ENCODE results near the gene PCID2. TPM values are rescaled to one million over a fixed set of nuclear protein-coding genes. Genes with fewer than 3 reads are reported as not detected.

PCID2 gene
- total RNA-seq, 4 donors from 2014 or later, result 28.0 to 44.2 (median 40.3) TPM

DNA sequence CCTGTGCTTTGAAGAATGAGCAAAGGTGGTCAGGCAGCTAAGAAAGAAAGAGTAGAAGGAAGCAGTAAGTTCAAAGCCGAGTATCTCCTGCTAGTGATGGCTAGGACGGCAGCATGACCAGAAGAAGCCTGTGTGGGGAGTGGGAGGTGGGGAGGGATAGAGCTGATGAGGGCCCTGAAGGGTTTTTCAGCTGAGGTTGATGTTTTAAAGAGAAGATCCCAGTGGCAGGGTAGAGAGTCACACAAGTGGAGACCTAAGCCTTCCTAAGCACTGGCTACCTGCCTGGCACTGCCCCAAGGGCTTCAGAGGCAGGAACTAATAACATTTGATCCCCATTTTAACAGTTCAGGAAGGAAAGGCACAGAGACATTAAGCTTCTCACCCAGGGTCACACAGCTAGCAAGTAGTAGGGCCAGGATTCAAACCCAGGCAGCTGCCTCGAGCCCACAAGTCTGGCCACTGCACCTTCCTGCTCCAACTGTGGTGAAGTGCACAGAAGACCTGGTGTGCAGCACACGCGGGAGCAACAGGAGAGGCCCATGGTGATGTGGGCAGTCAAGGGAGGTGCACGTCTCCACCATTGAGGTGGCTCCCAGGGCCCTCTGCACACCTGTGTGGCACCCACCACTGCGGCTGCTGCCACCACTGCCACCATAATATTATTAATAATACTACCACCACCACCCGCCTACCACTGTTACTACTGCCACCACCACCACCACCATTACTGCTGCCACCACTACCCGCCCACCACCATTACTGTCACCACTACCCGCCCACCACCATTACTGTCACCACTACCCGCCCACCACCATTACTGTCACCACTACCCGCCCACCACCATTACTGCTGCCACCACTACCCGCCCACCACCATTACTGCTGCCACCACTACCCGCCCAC is 23.1 kb upstream of the PCID2 start:
- H3K4me3 ChIP-seq (ENCODE audit: low read depth, poor library complexity, severe bottlenecking), result no peak overlapping the region
- no peak for DNase-seq (ENCODE audit: low spot score in 2 of 2)
- WGBS, 2 donors, result 77 to 83% methylated on average over 13 to 14 of the region's 14 CpGs
- TF ChIP-seq CTCF (IDR thresholded peaks at IDR 0.05), result no peak
- no peak for TF ChIP-seq POLR2A (IDR thresholded peaks at IDR 0.05)
- intact Hi-C loops (cut with DNase I; ENCODE audit: low total_unique reads), result loop anchor here (1.0 kb wide), 1 partner anchor 22 kb away; no protein-coding TSS in a partner anchor

DNA sequence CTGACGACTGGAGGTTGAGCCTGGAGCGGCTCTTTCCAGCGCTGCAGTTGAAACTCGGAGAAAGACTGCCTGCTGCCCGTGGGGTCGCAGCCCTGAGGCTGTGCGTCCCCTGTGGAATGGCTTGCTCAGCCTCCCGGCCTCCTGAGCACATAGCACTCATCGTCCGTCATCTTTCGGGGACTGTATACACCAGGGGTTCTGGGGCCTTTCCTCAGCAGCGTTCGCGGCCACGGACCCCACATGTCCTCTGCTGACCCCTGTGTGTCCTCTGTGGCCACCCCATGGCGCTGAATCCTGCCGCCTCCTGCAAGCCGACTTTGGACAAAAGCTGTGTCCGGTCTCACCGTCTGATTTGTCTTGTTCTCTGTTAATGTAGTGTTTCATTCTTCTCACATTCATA is 21.3 kb upstream of the PCID2 start:
- TF ChIP-seq CTCF (IDR thresholded peaks at IDR 0.05), result no peak
- no peak for TF ChIP-seq POLR2A (IDR thresholded peaks at IDR 0.05)
- DNase-seq (ENCODE audit: low spot score in 2 of 2), result no peak
- WGBS, 2 donors, result 92 to 95% methylated on average over 20 of the region's 20 CpGs
- intact Hi-C loops (cut with DNase I; ENCODE audit: low total_unique reads), result no loop called here
- no peak overlapping the region for H3K4me3 ChIP-seq (ENCODE audit: low read depth, poor library complexity, severe bottlenecking)

GRCh38 chr13:113229161-113229560 is 20.7 kb upstream of the PCID2 start:
- TF ChIP-seq POLR2A (IDR thresholded peaks at IDR 0.05), result no peak
- no peak for TF ChIP-seq CTCF (IDR thresholded peaks at IDR 0.05)

DNA sequence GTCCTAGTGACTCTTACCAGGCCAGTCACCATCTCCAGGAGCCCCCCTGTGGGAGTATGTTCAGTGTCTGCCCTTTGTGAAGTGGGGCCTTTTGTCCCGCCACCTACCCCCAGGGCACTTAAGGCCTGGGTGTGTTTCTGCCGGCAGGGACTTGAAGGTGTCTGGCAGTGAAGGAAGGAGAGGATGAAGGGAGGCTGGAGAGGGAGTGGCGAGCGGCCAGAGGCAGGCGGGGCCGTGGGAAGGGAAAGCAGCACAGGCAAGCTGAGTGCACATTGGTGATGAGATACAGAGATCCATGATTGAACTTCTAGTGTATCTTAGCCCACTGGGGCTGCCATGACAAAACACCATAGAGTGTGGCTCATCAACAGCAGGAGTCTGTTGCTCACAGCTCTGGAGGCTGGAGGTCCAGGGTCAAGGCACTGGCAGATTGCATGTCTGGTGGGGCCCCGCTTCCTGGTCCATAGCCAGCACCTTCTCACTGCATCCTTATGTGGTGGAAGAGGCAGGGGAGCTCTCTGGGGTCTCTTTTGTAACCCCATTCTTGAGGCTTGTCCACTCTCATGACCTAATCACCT is 18.5 kb upstream of the PCID2 start:
- no peak overlapping the region for H3K4me3 ChIP-seq (ENCODE audit: low read depth, poor library complexity, severe bottlenecking)
- TF ChIP-seq CTCF (IDR thresholded peaks at IDR 0.05) (no peak), POLR2A (IDR thresholded peaks at IDR 0.05) (no peak)
- intact Hi-C loops (cut with DNase I; ENCODE audit: low total_unique reads), result no loop called here
- DNase-seq (ENCODE audit: low spot score in 2 of 2), result no peak
- WGBS, 2 donors, result 75 to 78% methylated on average over 7 of the region's 7 CpGs

More at GRCh38 chr13:113229161-113229560, 20.7 kb upstream of the PCID2 start:
- intact Hi-C loops (cut with DNase I; ENCODE audit: low total_unique reads), result no loop called here
- 95% methylated on average over 5 of the region's 5 CpGs for WGBS, 2 donors
- no peak overlapping the region for H3K4me3 ChIP-seq (ENCODE audit: low read depth, poor library complexity, severe bottlenecking)
- no peak for DNase-seq (ENCODE audit: low spot score in 2 of 2)

GRCh38 chr13:113225515-113225914 is 17.0 kb upstream of the PCID2 start:
- WGBS, 2 donors, result 83 to 91% methylated on average over 7 of the region's 7 CpGs
- intact Hi-C loops (cut with DNase I; ENCODE audit: low total_unique reads), result no loop called here
- TF ChIP-seq POLR2A (IDR thresholded peaks at IDR 0.05), result no peak
- no peak for TF ChIP-seq CTCF (IDR thresholded peaks at IDR 0.05)
- H3K4me3 ChIP-seq (ENCODE audit: low read depth, poor library complexity, severe bottlenecking), result no peak overlapping the region
- DNase-seq (ENCODE audit: low spot score in 2 of 2), result no peak

Data from lower leg skin (tissue), 4 donors.